Dedifferentiated amniotic fluid mesenchymal stem cell (primary cell): ENCODE results near the gene BRCA1.
A peak's percentile ranks its signal among the peaks of the same experiment; 100 is the strongest.
"Not testable (repeated sequence)": the region's sequence is repeated elsewhere in the genome, so short reads cannot be mapped to it uniquely, and the experiment has no call there.

Source experiments
- DNase-seq: peaks from one replicate; pipeline ENCODE4 v3.0.0-alpha.2; 2016; ENCODE audit errors: extremely low spot score

Gene BRCA1

GRCh38 chr17:43134774-43135453, 9.8 kb upstream of the BRCA1 start:
- DNase-seq = no peak

GRCh38 chr17:43133439-43133838, 8.3 kb upstream of the BRCA1 start:
- not testable (repeated sequence) for DNase-seq

GRCh38 chr17:43132117-43132516, 7.0 kb upstream of the BRCA1 start:
- no peak for DNase-seq

- DNase-seq = no peak
Measured at GRCh38 chr17:43129671-43130010, 4.5 kb upstream of the BRCA1 start.

- not testable (repeated sequence) for DNase-seq
Measured at GRCh38 chr17:43127333-43127876, 2.2 kb upstream of the BRCA1 start.

- DNase-seq = no peak
Measured at GRCh38 chr17:43126911-43127290, 1.7 kb upstream of the BRCA1 start.

GRCh38 chr17:43125967-43126910, 1.1 kb upstream of the BRCA1 start:
- no peak for DNase-seq

GRCh38 chr17:43118679-43119615, 6.2 kb downstream of the BRCA1 start:
- DNase-seq = no peak

GRCh38 chr17:43114151-43114552, 11.0 kb downstream of the BRCA1 start:
- no peak for DNase-seq

- no peak for DNase-seq
Measured at GRCh38 chr17:43106552-43106951, 18.6 kb downstream of the BRCA1 start.

- DNase-seq = no peak
Measured at GRCh38 chr17:43105146-43105545, 20.0 kb downstream of the BRCA1 start.

GRCh38 chr17:43104665-43105064, 20.5 kb downstream of the BRCA1 start:
- DNase-seq = no peak

GRCh38 chr17:43095364-43095763, 29.8 kb downstream of the BRCA1 start:
- DNase-seq = not testable (repeated sequence)

GRCh38 chr17:43094129-43094835, 30.9 kb downstream of the BRCA1 start:
- DNase-seq = peak; percentile 41

- DNase-seq = no peak
Measured at GRCh38 chr17:43092901-43093300, 32.3 kb downstream of the BRCA1 start.

GRCh38 chr17:43090022-43090421, 35.1 kb downstream of the BRCA1 start:
- no peak for DNase-seq

GRCh38 chr17:43085474-43085873, 39.7 kb downstream of the BRCA1 start:
- no peak for DNase-seq

- DNase-seq = no peak
Measured at GRCh38 chr17:43079641-43080302, 45.4 kb downstream of the BRCA1 start.

- DNase-seq = no peak
Measured at GRCh38 chr17:43074869-43075268, 50.3 kb downstream of the BRCA1 start.

- DNase-seq = no peak
Measured at GRCh38 chr17:43070872-43071271, 54.3 kb downstream of the BRCA1 start.

- DNase-seq = no peak
Measured at GRCh38 chr17:43070257-43070656, 54.9 kb downstream of the BRCA1 start.
